Left ventricle myocardium inferior (tissue), 1 donor: ENCODE results near the gene EFCAB12. TPM values are rescaled to one million over a fixed set of nuclear protein-coding genes. Genes with fewer than 3 reads are reported as not detected.

Experiments
- DNase-seq: peaks from one replicate; pipeline ENCODE4 v3.0.0-alpha.2; 2020
- H3K27ac ChIP-seq: fragments of 200-600 bp; replicated peaks from 2 replicates; pipeline ENCODE4 v1.8.0; 2021
- H3K27me3 ChIP-seq: fragments of 200-600 bp; 2 replicates; pipeline ENCODE4 v1.8.0; 2021; ENCODE audit warnings: low read depth
- H3K36me3 ChIP-seq: fragments of 200-600 bp; 2 replicates; pipeline ENCODE4 v1.8.0; 2021
- H3K4me1 ChIP-seq: fragments of 200-600 bp; 2 replicates; pipeline ENCODE4 v1.8.0; 2021
- H3K4me3 ChIP-seq: fragments of 200-600 bp; 2 replicates; pipeline ENCODE4 v1.8.0; 2021; ENCODE audit warnings: mild to moderate bottlenecking, moderate library complexity
- H3K9me3 ChIP-seq: fragments of 200-600 bp; replicated peaks from 2 replicates; pipeline ENCODE4 v1.8.0; 2021
- intact Hi-C: fragments of 100-400 bp; cut with micrococcal nuclease; formaldehyde crosslinking; loops from one replicate; pipeline ENCODE4 v1.11.0; 2022
- total RNA-seq: library from RNA; stranded (reverse); fragmentation: NEBNext Ultra II Directional; extraction: Animal tissue kit (Norgen Biotek cat#: 25700); gene quantifications from one replicate; pipeline ENCODE4 v1.2.1, GENCODE V29; 2021
- TF ChIP-seq, protein P1 (sequence below): fragments of 200-600 bp; IDR thresholded peaks from 2 replicates; pipeline ENCODE4 v1.8.0; 2021; ENCODE audit warnings: antibody characterized with exemption, mild to moderate bottlenecking, borderline replicate concordance
- donor health status: DM: no; HTN: yes; CAD: no; lungs with severe emphysema.

Gene EFCAB12
- total RNA-seq, 1 donor from 2014 or later, result not detected

DNA sequence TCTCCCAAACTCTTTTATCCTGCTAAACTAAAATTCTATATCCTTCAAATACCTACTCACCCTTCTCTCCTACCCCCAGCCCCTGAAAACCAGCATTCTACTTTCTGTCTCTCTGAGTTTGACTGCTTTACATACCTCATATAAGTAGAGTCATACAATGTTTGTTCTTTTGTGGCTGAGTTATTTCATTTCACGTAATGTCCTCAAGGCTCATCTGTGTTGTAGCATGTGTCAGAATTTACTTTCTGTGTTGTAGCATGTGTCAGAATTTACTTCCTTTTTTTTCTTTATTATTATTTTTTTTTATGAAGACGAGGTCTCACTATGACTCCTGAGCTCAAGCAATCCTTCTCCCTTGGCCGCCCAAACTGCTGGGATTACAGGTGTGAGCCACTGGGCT lies 31.7 kb upstream of the EFCAB12 start:
- Histone ChIP-seq H3K27me3 (no peaks in the 10 kb centered on the region), H3K4me3 (no peak overlapping the region), H3K27ac (no peak overlapping the region), H3K36me3 (peaks cover 36% of the 10 kb centered on the region), H3K9me3 (no peaks in the 10 kb centered on the region), H3K4me1 (peaks cover 27% of the 10 kb centered on the region)
- DNase-seq, result no peak
- intact Hi-C loops, result no loop called here
- TF ChIP-seq, protein P1, sequence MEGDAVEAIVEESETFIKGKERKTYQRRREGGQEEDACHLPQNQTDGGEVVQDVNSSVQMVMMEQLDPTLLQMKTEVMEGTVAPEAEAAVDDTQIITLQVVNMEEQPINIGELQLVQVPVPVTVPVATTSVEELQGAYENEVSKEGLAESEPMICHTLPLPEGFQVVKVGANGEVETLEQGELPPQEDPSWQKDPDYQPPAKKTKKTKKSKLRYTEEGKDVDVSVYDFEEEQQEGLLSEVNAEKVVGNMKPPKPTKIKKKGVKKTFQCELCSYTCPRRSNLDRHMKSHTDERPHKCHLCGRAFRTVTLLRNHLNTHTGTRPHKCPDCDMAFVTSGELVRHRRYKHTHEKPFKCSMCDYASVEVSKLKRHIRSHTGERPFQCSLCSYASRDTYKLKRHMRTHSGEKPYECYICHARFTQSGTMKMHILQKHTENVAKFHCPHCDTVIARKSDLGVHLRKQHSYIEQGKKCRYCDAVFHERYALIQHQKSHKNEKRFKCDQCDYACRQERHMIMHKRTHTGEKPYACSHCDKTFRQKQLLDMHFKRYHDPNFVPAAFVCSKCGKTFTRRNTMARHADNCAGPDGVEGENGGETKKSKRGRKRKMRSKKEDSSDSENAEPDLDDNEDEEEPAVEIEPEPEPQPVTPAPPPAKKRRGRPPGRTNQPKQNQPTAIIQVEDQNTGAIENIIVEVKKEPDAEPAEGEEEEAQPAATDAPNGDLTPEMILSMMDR, result no peak

DNA sequence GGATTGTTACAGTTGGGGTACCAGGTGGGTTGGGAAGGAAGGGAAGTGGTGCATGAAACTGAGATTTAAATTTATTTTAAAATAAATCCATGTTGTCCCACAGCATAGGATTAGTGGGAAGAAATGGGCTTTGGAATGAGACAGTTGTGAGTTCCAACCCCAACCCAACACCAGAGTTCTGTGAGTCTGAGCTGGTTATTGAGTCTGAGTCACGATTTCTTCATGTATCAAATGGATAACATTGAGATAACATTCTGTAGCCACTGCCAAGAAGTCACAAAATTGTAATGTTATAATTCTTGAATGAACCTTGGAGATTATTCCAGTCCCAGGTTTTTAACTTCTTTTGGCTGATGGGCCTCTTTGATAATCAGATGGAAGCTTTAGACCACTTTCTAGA lies 25.3 kb upstream of the EFCAB12 start:
- Histone ChIP-seq H3K36me3 (peaks cover 52% of the 10 kb centered on the region), H3K27ac (no peak overlapping the region)
- intact Hi-C loops, result no loop called here

DNA sequence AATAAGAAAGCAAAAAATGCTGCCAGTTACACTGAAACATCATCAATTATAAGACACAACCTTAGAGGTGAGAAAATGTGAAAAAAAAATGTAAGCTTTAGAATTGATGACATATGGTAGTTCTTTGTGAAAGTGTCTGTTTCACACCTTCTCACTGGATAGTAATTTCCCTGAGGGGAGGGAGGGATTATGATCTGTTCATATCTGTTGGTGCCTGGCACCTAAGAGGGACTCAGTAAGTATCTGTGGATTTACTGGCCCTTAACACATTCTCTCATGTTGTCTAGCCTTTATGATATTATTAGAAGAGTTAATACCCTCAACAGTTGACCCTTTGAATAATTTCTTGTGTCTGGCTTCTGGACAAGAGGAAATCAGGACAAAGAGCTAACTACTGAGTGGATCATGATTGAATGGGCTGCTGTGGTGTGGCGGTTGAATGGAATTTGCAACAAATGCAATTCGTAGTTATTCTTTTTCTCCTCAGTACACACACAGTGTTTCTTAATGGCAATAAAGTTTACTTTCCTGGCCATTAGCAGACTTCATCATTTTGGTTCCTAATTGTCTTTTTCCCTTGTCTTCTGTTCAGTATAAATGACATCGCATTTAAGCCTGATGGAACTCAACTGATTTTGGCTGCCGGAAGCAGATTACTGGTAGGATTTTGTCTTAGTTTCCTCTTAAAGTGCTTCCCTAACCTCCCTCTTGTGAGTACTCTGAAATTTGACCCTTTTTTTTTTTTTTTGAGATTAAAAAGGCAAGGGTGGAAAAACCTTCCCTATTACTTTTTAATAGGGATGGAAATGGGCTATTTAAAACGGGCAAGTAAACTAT lies 21.1 kb upstream of the EFCAB12 start:
- intact Hi-C loops, result no loop called here
- no peaks in the 10 kb centered on the region for H3K9me3 ChIP-seq
- H3K4me3 ChIP-seq, result no peak overlapping the region
- no peaks in the 10 kb centered on the region for H3K27me3 ChIP-seq
- TF ChIP-seq, protein P1, result no peak
- H3K4me1 ChIP-seq, result peaks cover 30% of the 10 kb centered on the region
- no peak for DNase-seq
- peaks cover 24% of the 10 kb centered on the region for H3K36me3 ChIP-seq
- H3K27ac ChIP-seq, result peak overlapping the region; percentile 23

More for the DNA sequence above, 25.3 kb upstream of the EFCAB12 start:
- DNase-seq, result no peak
- Histone ChIP-seq H3K9me3 (no peaks in the 10 kb centered on the region), H3K27me3 (no peaks in the 10 kb centered on the region), H3K4me3 (no peak overlapping the region), H3K4me1 (peaks cover 14% of the 10 kb centered on the region)
- TF ChIP-seq, protein P1, result no peak

DNA sequence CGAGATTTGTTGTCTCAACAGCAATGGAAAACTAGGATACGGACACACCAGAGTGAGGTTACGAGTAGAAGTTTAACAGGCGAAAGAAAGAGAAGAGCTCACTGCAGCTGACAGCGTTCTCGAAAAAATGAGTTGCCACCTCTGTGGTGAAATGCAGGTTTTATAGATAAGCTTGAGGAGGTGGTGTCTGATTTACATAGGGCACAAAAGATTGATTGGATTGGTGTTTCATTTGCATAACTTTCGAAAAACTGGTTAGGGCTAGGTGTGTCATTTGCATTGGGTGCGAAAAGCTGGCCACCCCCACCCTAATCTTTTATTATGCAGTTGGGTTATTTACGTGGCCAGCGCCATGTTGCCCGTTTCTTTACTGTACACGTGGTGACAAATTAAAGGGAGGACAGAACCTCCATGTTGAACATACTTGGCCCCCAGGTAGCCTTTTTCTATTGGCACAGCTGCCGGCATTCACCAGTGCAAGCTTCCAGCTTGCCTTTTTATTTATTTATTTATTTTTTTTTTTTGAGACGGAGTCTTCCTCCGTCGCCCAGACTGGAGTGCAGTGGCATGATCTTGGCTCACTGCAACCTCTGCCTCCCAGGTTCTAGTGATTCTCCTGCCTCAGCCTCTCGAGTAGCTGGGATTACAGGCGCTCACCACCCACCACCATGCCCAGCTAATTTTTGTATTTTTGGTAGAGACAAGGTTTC lies 19.9 kb upstream of the EFCAB12 start:
- intact Hi-C loops, result no loop called here
- Histone ChIP-seq H3K36me3 (peaks cover 19% of the 10 kb centered on the region), H3K9me3 (no peaks in the 10 kb centered on the region)

DNA sequence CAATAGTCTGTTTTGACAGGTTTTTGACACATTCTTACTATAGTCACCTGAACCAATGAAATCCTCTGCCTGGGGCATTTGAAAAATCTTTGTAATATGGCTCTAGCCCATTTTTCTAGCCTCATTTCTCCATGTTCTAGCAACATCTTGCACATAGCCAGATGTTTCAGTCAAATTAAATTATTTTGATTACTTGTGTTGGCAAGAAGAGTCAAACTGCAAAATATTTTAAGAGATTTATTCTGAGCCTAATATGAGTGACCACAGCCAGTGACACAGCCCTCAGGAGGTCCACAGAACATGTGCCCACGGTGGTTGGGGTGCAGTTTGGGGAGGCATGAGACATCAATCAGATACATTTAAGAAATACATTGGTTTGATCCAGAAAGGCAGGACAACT lies 18.5 kb upstream of the EFCAB12 start:
- Histone ChIP-seq H3K36me3 (peaks cover 5% of the 10 kb centered on the region), H3K9me3 (no peaks in the 10 kb centered on the region), H3K27ac (no peak overlapping the region), H3K4me1 (peaks cover 56% of the 10 kb centered on the region), H3K27me3 (no peaks in the 10 kb centered on the region), H3K4me3 (no peak overlapping the region)
- TF ChIP-seq, protein P1, result no peak
- no peak for DNase-seq
- intact Hi-C loops, result no loop called here

More for the DNA sequence above, 19.9 kb upstream of the EFCAB12 start:
- TF ChIP-seq, protein P1, result no peak
- H3K27me3 ChIP-seq, result no peaks in the 10 kb centered on the region
- H3K4me1 ChIP-seq, result peaks cover 41% of the 10 kb centered on the region
- no peak overlapping the region for H3K27ac ChIP-seq
- no peak overlapping the region for H3K4me3 ChIP-seq
- DNase-seq, result no peak
